ENCODE results near the gene AK5.
A peak's percentile ranks its signal among the peaks of the same experiment; 100 is the strongest.
"Not testable (repeated sequence)": the region's sequence is repeated elsewhere in the genome, so short reads cannot be mapped to it uniquely, and the experiment has no call there.

The AK5 gene

GRCh38 chr1:77401384-77401783 is 119.6 kb downstream of the AK5 start:
- Histone ChIP-seq H3K9me3 (replicated peaks; ENCODE audit: low read length) (no peaks in the 10 kb centered on the region), H3K4me1 (ENCODE audit: control insufficient read depth, insufficient read depth, low read length) (peaks cover 25% of the 10 kb centered on the region), H3K9ac (ENCODE audit: low read depth, low read length) (no peak overlapping the region), H3K4me3 (ENCODE audit: low read length) (no peak overlapping the region), H3K4me2 (ENCODE audit: low read length) (no peak overlapping the region), H3K27me3 (ENCODE audit: control insufficient read depth, insufficient read depth, low read length) (no peaks in the 10 kb centered on the region), H3K36me3 (ENCODE audit: insufficient read depth, low read length) (peaks cover 3% of the 10 kb centered on the region)

- Histone ChIP-seq H3K36me3 (ENCODE audit: insufficient read depth, low read length) (peaks cover 3% of the 10 kb centered on the region), H3K9ac (ENCODE audit: low read depth, low read length) (no peak overlapping the region), H3K4me2 (ENCODE audit: low read length) (no peak overlapping the region), H3K9me3 (replicated peaks; ENCODE audit: low read length) (no peaks in the 10 kb centered on the region), H3K4me1 (ENCODE audit: control insufficient read depth, insufficient read depth, low read length) (peaks cover 6% of the 10 kb centered on the region), H3K27me3 (ENCODE audit: control insufficient read depth, insufficient read depth, low read length) (no peaks in the 10 kb centered on the region), H3K4me3 (ENCODE audit: low read length) (no peak overlapping the region)
Measured at GRCh38 chr1:77405186-77405585, 123.4 kb downstream of the AK5 start.

- Histone ChIP-seq H3K9ac (ENCODE audit: low read depth, low read length) (peak overlapping the region; percentile 11), H3K27me3 (ENCODE audit: control insufficient read depth, insufficient read depth, low read length) (no peaks in the 10 kb centered on the region), H3K36me3 (ENCODE audit: insufficient read depth, low read length) (peaks cover 11% of the 10 kb centered on the region), H3K4me3 (ENCODE audit: low read length) (no peak overlapping the region), H3K9me3 (replicated peaks; ENCODE audit: low read length) (no peaks in the 10 kb centered on the region), H3K4me2 (ENCODE audit: low read length) (no peak overlapping the region), H3K4me1 (ENCODE audit: control insufficient read depth, insufficient read depth, low read length) (peaks cover 6% of the 10 kb centered on the region)
Measured at GRCh38 chr1:77406661-77407060, 124.8 kb downstream of the AK5 start.

- Histone ChIP-seq H3K27me3 (ENCODE audit: control insufficient read depth, insufficient read depth, low read length) (no peaks in the 10 kb centered on the region), H3K4me1 (ENCODE audit: control insufficient read depth, insufficient read depth, low read length) (peaks cover 15% of the 10 kb centered on the region), H3K4me2 (ENCODE audit: low read length) (no peak overlapping the region), H3K4me3 (ENCODE audit: low read length) (no peak overlapping the region), H3K9ac (ENCODE audit: low read depth, low read length) (no peak overlapping the region), H3K9me3 (replicated peaks; ENCODE audit: low read length) (no peaks in the 10 kb centered on the region), H3K36me3 (ENCODE audit: insufficient read depth, low read length) (peaks cover 18% of the 10 kb centered on the region)
Measured at GRCh38 chr1:77407738-77408375, 126.0 kb downstream of the AK5 start.

- H3K9me3 ChIP-seq (replicated peaks; ENCODE audit: low read length); H3K4me3 ChIP-seq (ENCODE audit: low read length); H3K4me2 ChIP-seq (ENCODE audit: low read length); H3K9ac ChIP-seq (ENCODE audit: low read depth, low read length); H3K27me3 ChIP-seq (ENCODE audit: control insufficient read depth, insufficient read depth, low read length): not testable (repeated sequence)
- Histone ChIP-seq H3K36me3 (ENCODE audit: insufficient read depth, low read length) (peaks cover 28% of the 10 kb centered on the region), H3K4me1 (ENCODE audit: control insufficient read depth, insufficient read depth, low read length) (peaks cover 17% of the 10 kb centered on the region)
Measured at GRCh38 chr1:77408933-77409332, 127.1 kb downstream of the AK5 start.

- Histone ChIP-seq H3K4me2 (ENCODE audit: low read length) (no peak overlapping the region), H3K4me3 (ENCODE audit: low read length) (no peak overlapping the region), H3K9me3 (replicated peaks; ENCODE audit: low read length) (no peaks in the 10 kb centered on the region), H3K4me1 (ENCODE audit: control insufficient read depth, insufficient read depth, low read length) (peaks cover 22% of the 10 kb centered on the region), H3K27me3 (ENCODE audit: control insufficient read depth, insufficient read depth, low read length) (no peaks in the 10 kb centered on the region), H3K36me3 (ENCODE audit: insufficient read depth, low read length) (peaks cover 35% of the 10 kb centered on the region), H3K9ac (ENCODE audit: low read depth, low read length) (no peak overlapping the region)
Measured at GRCh38 chr1:77412069-77412819, 130.4 kb downstream of the AK5 start.

- Histone ChIP-seq H3K9me3 (replicated peaks; ENCODE audit: low read length) (no peaks in the 10 kb centered on the region), H3K4me3 (ENCODE audit: low read length) (no peak overlapping the region), H3K36me3 (ENCODE audit: insufficient read depth, low read length) (peaks cover 41% of the 10 kb centered on the region), H3K27me3 (ENCODE audit: control insufficient read depth, insufficient read depth, low read length) (no peaks in the 10 kb centered on the region), H3K9ac (ENCODE audit: low read depth, low read length) (no peak overlapping the region), H3K4me1 (ENCODE audit: control insufficient read depth, insufficient read depth, low read length) (peaks cover 25% of the 10 kb centered on the region), H3K4me2 (ENCODE audit: low read length) (no peak overlapping the region)
Measured at GRCh38 chr1:77412820-77413530, 131.2 kb downstream of the AK5 start.

- peaks cover 25% of the 10 kb centered on the region for H3K4me1 ChIP-seq (ENCODE audit: control insufficient read depth, insufficient read depth, low read length)
- no peaks in the 10 kb centered on the region for H3K27me3 ChIP-seq (ENCODE audit: control insufficient read depth, insufficient read depth, low read length)
- H3K4me2 ChIP-seq (ENCODE audit: low read length): no peak overlapping the region
- H3K4me3 ChIP-seq (ENCODE audit: low read length): no peak overlapping the region
- H3K9ac ChIP-seq (ENCODE audit: low read depth, low read length): no peak overlapping the region
- H3K36me3 ChIP-seq (ENCODE audit: insufficient read depth, low read length): peaks cover 49% of the 10 kb centered on the region
- H3K9me3 ChIP-seq (replicated peaks; ENCODE audit: low read length): no peaks in the 10 kb centered on the region
Measured at GRCh38 chr1:77413541-77414335, 131.9 kb downstream of the AK5 start.

GRCh38 chr1:77415579-77415978 is 133.8 kb downstream of the AK5 start:
- no peaks in the 10 kb centered on the region for H3K27me3 ChIP-seq (ENCODE audit: control insufficient read depth, insufficient read depth, low read length)
- H3K9ac ChIP-seq (ENCODE audit: low read depth, low read length): no peak overlapping the region
- no peaks in the 10 kb centered on the region for H3K9me3 ChIP-seq (replicated peaks; ENCODE audit: low read length)
- H3K4me2 ChIP-seq (ENCODE audit: low read length): no peak overlapping the region
- peaks cover 58% of the 10 kb centered on the region for H3K36me3 ChIP-seq (ENCODE audit: insufficient read depth, low read length)
- H3K4me3 ChIP-seq (ENCODE audit: low read length): no peak overlapping the region
- peaks cover 25% of the 10 kb centered on the region for H3K4me1 ChIP-seq (ENCODE audit: control insufficient read depth, insufficient read depth, low read length)

- H3K36me3 ChIP-seq (ENCODE audit: insufficient read depth, low read length): peaks cover 59% of the 10 kb centered on the region
- H3K27me3 ChIP-seq (ENCODE audit: control insufficient read depth, insufficient read depth, low read length): no peaks in the 10 kb centered on the region
- H3K4me2 ChIP-seq (ENCODE audit: low read length): no peak overlapping the region
- H3K4me3 ChIP-seq (ENCODE audit: low read length): no peak overlapping the region
- peak overlapping the region; percentile 38 for H3K9ac ChIP-seq (ENCODE audit: low read depth, low read length)
- peaks cover 25% of the 10 kb centered on the region for H3K4me1 ChIP-seq (ENCODE audit: control insufficient read depth, insufficient read depth, low read length)
- H3K9me3 ChIP-seq (replicated peaks; ENCODE audit: low read length): no peaks in the 10 kb centered on the region
Measured at GRCh38 chr1:77416692-77417450, 135.1 kb downstream of the AK5 start.

Measured in skeletal muscle satellite cell (primary cell).